Natural killer cell treated with Interleukin-12 subunit alpha and Interleukin-12 subunit beta and Interleukin-15 and Interleukin-18, amount 100 ng/mL, for 72 hours (primary cell): ENCODE measurements around the gene KRI1. TPM values are rescaled to one million over a fixed set of nuclear protein-coding genes. Genes with fewer than 3 reads are reported as not detected.

ENCODE experiments used
- ATAC-seq, 2 donors: fragments of 150-1000 bp; cut with Tn5 transposase in 1 of 2; sonication (Bioruptor Pico), chemical (Tn5 transposase) in 1 of 2; 2 replicates each; pipeline ENCODE4 v1.10.0; 2021
- DNase-seq: peaks from one replicate; pipeline ENCODE4 v3.0.0; 2022; ENCODE audit warnings: low spot score
- H3K27ac Mint-ChIP-seq, 2 donors: 1 replicate in 1 of 2; 2 replicates in 1 of 2; pipeline ENCODE4 v1.8.0; 2022; ENCODE audit warnings: mixed read lengths in 2 of 2, mild to moderate bottlenecking in 1 of 2, moderate library complexity in 1 of 2
- H3K27me3 Mint-ChIP-seq, 2 donors: 1 replicate in 1 of 2; 2 replicates in 1 of 2; pipeline ENCODE4 v1.8.0; 2022; ENCODE audit warnings: mixed read lengths in 2 of 2
- H3K36me3 Mint-ChIP-seq: one replicate; pipeline ENCODE4 v1.8.0; 2022; ENCODE audit warnings: mixed read lengths
- H3K4me1 Mint-ChIP-seq, 2 donors: 1 replicate in 1 of 2; 2 replicates in 1 of 2; pipeline ENCODE4 v1.8.0; 2022; ENCODE audit warnings: low read depth in 2 of 2, mixed read lengths in 2 of 2, mild to moderate bottlenecking in 1 of 2
- H3K4me3 Mint-ChIP-seq: one replicate; pipeline ENCODE4 v1.8.0; 2022; ENCODE audit warnings: mixed read lengths
- H3K9me3 Mint-ChIP-seq: 2 replicates; pipeline ENCODE4 v1.8.0; 2022; ENCODE audit warnings: mixed read lengths
- total RNA-seq, 2 donors: library from RNA; stranded (reverse); gene quantifications; one replicate each; pipeline ENCODE4 v1.2.3, GENCODE V29; 2022

KRI1 gene
- total RNA-seq, 2 donors from 2014 or later, result 50.9 to 89.6 TPM

- H3K27ac Mint-ChIP-seq, result peak overlapping the region; percentile 73 to 74
- peak overlapping the region; percentile 87 for H3K4me3 Mint-ChIP-seq
- peaks cover 49 to 50% of the 10 kb centered on the region in 2 donors for H3K4me1 Mint-ChIP-seq
- peak; percentile 34 to 52 for ATAC-seq
- H3K9me3 Mint-ChIP-seq, result no peaks in the 10 kb centered on the region
- peaks cover 8% of the 10 kb centered on the region for H3K36me3 Mint-ChIP-seq
- no peaks in the 10 kb centered on the region for H3K27me3 Mint-ChIP-seq
- peak; percentile 70 for DNase-seq
Measured at GRCh38 chr19:10514211-10515145, 51.3 kb downstream of the KRI1 start.

GRCh38 chr19:10513223-10513622 lies 52.6 kb downstream of the KRI1 start:
- H3K27ac Mint-ChIP-seq, result peak overlapping the region; percentile 70 to 73
- H3K4me3 Mint-ChIP-seq, result peak overlapping the region; percentile 87
- peaks cover 8% of the 10 kb centered on the region for H3K36me3 Mint-ChIP-seq
- DNase-seq (no peak), ATAC-seq (no peak)
- no peaks in the 10 kb centered on the region for H3K27me3 Mint-ChIP-seq
- no peaks in the 10 kb centered on the region for H3K9me3 Mint-ChIP-seq
- H3K4me1 Mint-ChIP-seq, result peaks cover 43 to 46% of the 10 kb centered on the region in 2 donors

DNA sequence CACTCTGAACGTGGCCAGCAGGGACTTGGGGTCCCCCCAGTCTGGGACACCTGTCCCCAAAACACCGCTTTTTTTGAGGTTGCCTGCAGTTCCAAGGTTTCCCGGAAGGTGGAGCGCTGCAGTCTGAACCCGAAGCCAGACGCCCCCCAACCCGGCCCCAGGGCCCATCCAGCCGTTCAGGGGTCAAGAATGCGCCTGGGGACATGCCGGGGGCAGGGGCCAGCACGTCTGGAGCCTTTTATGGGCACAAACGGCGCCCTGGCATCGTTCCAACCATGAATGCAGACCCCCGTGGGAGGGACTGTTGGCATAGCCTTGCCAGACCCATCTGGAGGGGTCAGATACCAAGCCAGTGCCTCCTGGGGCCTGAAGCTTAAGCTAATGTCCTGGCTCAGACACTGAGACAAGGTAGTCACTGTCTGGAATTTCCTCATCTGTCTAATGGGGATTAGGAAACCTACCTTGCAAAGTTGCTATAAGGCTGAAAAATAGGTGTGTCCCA lies 55.5 kb downstream of the KRI1 start:
- H3K27ac Mint-ChIP-seq, result peak overlapping the region in 1 of 2 donors; percentile 84
- H3K4me3 Mint-ChIP-seq, result no peak overlapping the region
- ATAC-seq, result no peak
- peak; percentile 73 for DNase-seq
- peaks cover 32 to 37% of the 10 kb centered on the region in 2 donors for H3K4me1 Mint-ChIP-seq
- H3K27me3 Mint-ChIP-seq, result no peaks in the 10 kb centered on the region
- H3K9me3 Mint-ChIP-seq, result no peaks in the 10 kb centered on the region
- H3K36me3 Mint-ChIP-seq, result peaks cover 8% of the 10 kb centered on the region

- no peak for DNase-seq
Measured at GRCh38 chr19:10508707-10509106, 57.1 kb downstream of the KRI1 start.

DNA sequence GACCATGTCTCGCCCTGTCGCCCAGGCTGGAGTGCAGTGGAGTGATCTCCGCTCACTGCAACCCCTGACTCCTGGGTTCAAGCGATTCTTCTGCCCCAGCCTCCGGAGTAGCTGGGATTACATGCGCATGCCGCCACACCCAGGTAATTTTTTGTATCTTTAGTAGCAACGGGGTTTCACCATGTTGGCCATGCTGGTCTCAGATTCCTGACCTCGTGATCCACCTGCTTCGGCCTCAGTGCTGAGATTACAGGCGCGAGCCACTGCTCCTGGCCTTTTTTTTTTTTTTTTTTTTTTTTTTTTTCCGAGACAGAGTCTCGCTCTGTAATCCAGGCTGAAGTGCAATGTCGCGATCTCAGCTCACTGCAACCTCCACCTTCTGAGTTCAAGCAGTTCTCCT lies 57.8 kb downstream of the KRI1 start:
- H3K27ac Mint-ChIP-seq, result peak overlapping the region in 1 of 2 donors; percentile 84
- no peaks in the 10 kb centered on the region for H3K27me3 Mint-ChIP-seq
- H3K9me3 Mint-ChIP-seq, result no peaks in the 10 kb centered on the region
- DNase-seq, result no peak
- peaks cover 24 to 25% of the 10 kb centered on the region in 2 donors for H3K4me1 Mint-ChIP-seq
- H3K36me3 Mint-ChIP-seq, result peaks cover 1% of the 10 kb centered on the region
- no peak overlapping the region for H3K4me3 Mint-ChIP-seq
- ATAC-seq, result no peak

More at GRCh38 chr19:10508707-10509106, 57.1 kb downstream of the KRI1 start:
- H3K27ac Mint-ChIP-seq, result peak overlapping the region; percentile 66 to 84
- no peaks in the 10 kb centered on the region for H3K27me3 Mint-ChIP-seq
- peaks cover 26 to 28% of the 10 kb centered on the region in 2 donors for H3K4me1 Mint-ChIP-seq
- H3K4me3 Mint-ChIP-seq, result peak overlapping the region; percentile 41
- ATAC-seq, result peak; percentile 73 to 75
- H3K36me3 Mint-ChIP-seq, result peaks cover 8% of the 10 kb centered on the region
- H3K9me3 Mint-ChIP-seq, result no peaks in the 10 kb centered on the region

GRCh38 chr19:10505583-10506229 lies 60.1 kb downstream of the KRI1 start:
- DNase-seq (peak; percentile 78), ATAC-seq (peak in 1 of 2 donors; percentile 43)
- no peaks in the 10 kb centered on the region for H3K36me3 Mint-ChIP-seq
- H3K9me3 Mint-ChIP-seq, result no peaks in the 10 kb centered on the region
- H3K4me1 Mint-ChIP-seq, result peaks cover 28 to 30% of the 10 kb centered on the region in 2 donors
- no peaks in the 10 kb centered on the region for H3K27me3 Mint-ChIP-seq
- peak overlapping the region; percentile 7 for H3K4me3 Mint-ChIP-seq
- peak overlapping the region in 1 of 2 donors; percentile 75 for H3K27ac Mint-ChIP-seq

Other genes with a start within 250 kb of the KRI1 start
- 10 to 100 TPM; 11.4 to 26.4 TPM for gene FDX2, start 250.0 kb downstream of the KRI1 start, total RNA-seq
- 100 to 1,000 TPM in 1 of 2 donors, 10 to 100 TPM in 1; 81.1 to 131 TPM for gene RAVER1, start 232.5 kb downstream of the KRI1 start, total RNA-seq
- 100 to 1,000 TPM in 1 of 2 donors, 10 to 100 TPM in 1; 91.9 to 154 TPM for gene ICAM3, start 226.4 kb downstream of the KRI1 start, total RNA-seq
- 100 to 1,000 TPM; 310 to 453 TPM for gene TYK2, start 185.4 kb downstream of the KRI1 start, total RNA-seq
- 100 to 1,000 TPM; 228 to 368 TPM for gene CDC37, start 162.5 kb downstream of the KRI1 start, total RNA-seq
- gene PDE4A, start 145.5 kb downstream of the KRI1 start, total RNA-seq, result 10 to 100 TPM; 14.5 to 46.6 TPM
- 100 to 1,000 TPM in 1 of 2 donors, 10 to 100 TPM in 1; 94.0 to 118 TPM for gene KEAP1, start 62.7 kb downstream of the KRI1 start, total RNA-seq
- gene S1PR5, start 48.6 kb downstream of the KRI1 start, total RNA-seq, result 10 to 100 TPM in 1 of 2 donors, 1 to 10 TPM in 1; 5.1 to 16.3 TPM
- 10 to 100 TPM; 67.4 to 71.0 TPM for gene ATG4D, start 22.1 kb downstream of the KRI1 start, total RNA-seq
- 10 to 100 TPM; 28.0 to 33.9 TPM for gene CDKN2D, start 3.0 kb upstream of the KRI1 start, total RNA-seq
- not detected for gene AP1M2, start 21.3 kb upstream of the KRI1 start, total RNA-seq
- gene SLC44A2, start 59.5 kb upstream of the KRI1 start, total RNA-seq, result 10 to 100 TPM; 63.9 to 67.9 TPM
- gene ILF3, start 88.3 kb upstream of the KRI1 start, total RNA-seq, result 100 to 1,000 TPM; 298 to 579 TPM
- gene QTRT1, start 135.4 kb upstream of the KRI1 start, total RNA-seq, result 100 to 1,000 TPM in 1 of 2 donors, 10 to 100 TPM in 1; 32.0 to 110 TPM
- gene DNM2, start 152.1 kb upstream of the KRI1 start, total RNA-seq, result 100 to 1,000 TPM; 403 to 422 TPM